Left ventricle myocardium inferior (tissue), 1 donor: Measurements from ENCODE around the gene OR1F1. TPM values are rescaled to one million over a fixed set of nuclear protein-coding genes. Genes with fewer than 3 reads are reported as not detected.
"Not testable (repeated sequence)": the region's sequence is repeated elsewhere in the genome, so short reads cannot be mapped to it uniquely, and the experiment has no call there.

Experiments used
- DNase-seq: peaks from one replicate; pipeline ENCODE4 v3.0.0-alpha.2; 2020
- H3K27ac ChIP-seq: fragments of 200-600 bp; replicated peaks from 2 replicates; pipeline ENCODE4 v1.8.0; 2021
- H3K27me3 ChIP-seq: fragments of 200-600 bp; 2 replicates; pipeline ENCODE4 v1.8.0; 2021; ENCODE audit warnings: low read depth
- H3K36me3 ChIP-seq: fragments of 200-600 bp; 2 replicates; pipeline ENCODE4 v1.8.0; 2021
- H3K4me1 ChIP-seq: fragments of 200-600 bp; 2 replicates; pipeline ENCODE4 v1.8.0; 2021
- H3K4me3 ChIP-seq: fragments of 200-600 bp; 2 replicates; pipeline ENCODE4 v1.8.0; 2021; ENCODE audit warnings: mild to moderate bottlenecking, moderate library complexity
- H3K9me3 ChIP-seq: fragments of 200-600 bp; replicated peaks from 2 replicates; pipeline ENCODE4 v1.8.0; 2021
- CTCF ChIP-seq: fragments of 200-600 bp; IDR thresholded peaks from 2 replicates; pipeline ENCODE4 v1.8.0; 2021; ENCODE audit warnings: antibody characterized with exemption, mild to moderate bottlenecking, borderline replicate concordance
- intact Hi-C: fragments of 100-400 bp; cut with micrococcal nuclease; formaldehyde crosslinking; loops from one replicate; pipeline ENCODE4 v1.11.0; 2022
- total RNA-seq: library from RNA; stranded (reverse); fragmentation: NEBNext Ultra II Directional; extraction: Animal tissue kit (Norgen Biotek cat#: 25700); gene quantifications from one replicate; pipeline ENCODE4 v1.2.1, GENCODE V29; 2021
- donor health status: DM: no; HTN: yes; CAD: no; lungs with severe emphysema.

The OR1F1 gene
- total RNA-seq, 1 donor from 2014 or later: not detected

GRCh38 chr16:3202903-3203539 lies 15.0 kb downstream of the OR1F1 start:
- intact Hi-C loops: no loop called here
- no peak overlapping the region for H3K4me3 ChIP-seq
- no peak for TF ChIP-seq CTCF

GRCh38 chr16:3205939-3206338 lies 17.9 kb downstream of the OR1F1 start:
- H3K4me3 ChIP-seq, intact Hi-C loops, H3K36me3 ChIP-seq, H3K27ac ChIP-seq, DNase-seq, H3K4me1 ChIP-seq: not testable (repeated sequence)
- peaks cover 40% of the 10 kb centered on the region for H3K9me3 ChIP-seq
- H3K27me3 ChIP-seq: peaks cover 65% of the 10 kb centered on the region

More at GRCh38 chr16:3202903-3203539, 15.0 kb downstream of the OR1F1 start:
- H3K9me3 ChIP-seq: peaks cover 40% of the 10 kb centered on the region
- DNase-seq: no peak
- H3K36me3 ChIP-seq: no peaks in the 10 kb centered on the region
- H3K27me3 ChIP-seq: peaks cover 71% of the 10 kb centered on the region
- no peaks in the 10 kb centered on the region for H3K4me1 ChIP-seq
- no peak overlapping the region for H3K27ac ChIP-seq

- intact Hi-C loops: no loop called here
- H3K27me3 ChIP-seq: peaks cover 61% of the 10 kb centered on the region
Observed at GRCh38 chr16:3207086-3207953, 19.3 kb downstream of the OR1F1 start.

GRCh38 chr16:3212006-3212405 lies 24.0 kb downstream of the OR1F1 start:
- H3K9me3 ChIP-seq: peaks cover 11% of the 10 kb centered on the region
- no peak overlapping the region for H3K27ac ChIP-seq
- peaks cover 40% of the 10 kb centered on the region for H3K27me3 ChIP-seq
- no peak for DNase-seq
- H3K36me3 ChIP-seq: no peaks in the 10 kb centered on the region
- H3K4me1 ChIP-seq: no peaks in the 10 kb centered on the region
- H3K4me3 ChIP-seq: no peak overlapping the region
- intact Hi-C loops: no loop called here
- no peak for TF ChIP-seq CTCF

More at GRCh38 chr16:3207086-3207953, 19.3 kb downstream of the OR1F1 start:
- H3K9me3 ChIP-seq: peaks cover 40% of the 10 kb centered on the region
- H3K27ac ChIP-seq: no peak overlapping the region
- H3K36me3 ChIP-seq: no peaks in the 10 kb centered on the region
- DNase-seq: no peak
- no peaks in the 10 kb centered on the region for H3K4me1 ChIP-seq
- TF ChIP-seq CTCF: no peak
- H3K4me3 ChIP-seq: no peak overlapping the region

- intact Hi-C loops: no loop called here
- Histone ChIP-seq H3K27me3 (peaks cover 40% of the 10 kb centered on the region), H3K4me3 (no peak overlapping the region), H3K36me3 (no peaks in the 10 kb centered on the region), H3K4me1 (no peaks in the 10 kb centered on the region), H3K27ac (no peak overlapping the region), H3K9me3 (peaks cover 11% of the 10 kb centered on the region)
- TF ChIP-seq CTCF: no peak
- DNase-seq: no peak
Observed at GRCh38 chr16:3212567-3212966, 24.6 kb downstream of the OR1F1 start.
